Fibroblast of the aortic adventitia (primary cell): Measurements from ENCODE around the gene TEP1. TPM values are rescaled to one million over a fixed set of nuclear protein-coding genes. Genes with fewer than 3 reads are reported as not detected.
A peak's percentile ranks its signal among the peaks of the same experiment; 100 is the strongest.

Experiments
- DNase-seq: peaks from one replicate; pipeline ENCODE4 v3.0.0-alpha.2; 2010; ENCODE audit warnings: low read depth
- H3K4me3 ChIP-seq: 2 replicates; pipeline ENCODE4 v1.5.1; 2011; ENCODE audit warnings: low read depth, mild to moderate bottlenecking, control low read depth, low read length, moderate library complexity
- total RNA-seq: library from RNA; depleted of rRNA; stranded (reverse); fragments of >200 nt; gene quantifications from 2 replicates; pipeline ENCODE4 v1.2.3, GENCODE V29; 2012; ENCODE audit warnings: low replicate concordance
- TF ChIP-seq, protein P1 (sequence below): IDR thresholded peaks from 2 replicates; pipeline ENCODE4 v1.5.1; 2011; ENCODE audit warnings: mild to moderate bottlenecking, low read length, control low read depth, inconsistent platforms; ENCODE audit not compliant: insufficient read depth

TEP1 gene
- total RNA-seq, 1 donor = 17.8 TPM

DNA sequence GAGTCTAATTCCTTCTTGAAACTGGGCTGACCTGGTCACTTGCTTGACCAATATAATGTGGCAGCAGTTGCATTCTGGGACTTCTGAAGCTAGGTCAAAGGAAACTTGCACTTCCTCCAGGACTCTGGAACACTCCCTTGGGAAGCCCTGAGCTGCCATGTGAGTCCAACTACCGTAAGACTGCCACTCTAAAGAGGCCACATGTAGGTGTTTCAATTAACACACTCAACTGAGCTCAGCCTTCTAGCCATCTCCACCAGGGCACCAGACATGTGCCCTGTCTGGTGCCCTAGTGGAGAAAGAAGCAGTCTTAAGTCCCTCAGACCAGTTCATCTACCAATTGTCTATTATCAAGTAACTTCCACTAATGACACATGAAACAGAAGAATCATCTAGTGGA is 6.1 kb upstream of the TEP1 start:
- H3K4me3 ChIP-seq = no peak overlapping the region
- DNase-seq = no peak
- TF ChIP-seq, protein P1, sequence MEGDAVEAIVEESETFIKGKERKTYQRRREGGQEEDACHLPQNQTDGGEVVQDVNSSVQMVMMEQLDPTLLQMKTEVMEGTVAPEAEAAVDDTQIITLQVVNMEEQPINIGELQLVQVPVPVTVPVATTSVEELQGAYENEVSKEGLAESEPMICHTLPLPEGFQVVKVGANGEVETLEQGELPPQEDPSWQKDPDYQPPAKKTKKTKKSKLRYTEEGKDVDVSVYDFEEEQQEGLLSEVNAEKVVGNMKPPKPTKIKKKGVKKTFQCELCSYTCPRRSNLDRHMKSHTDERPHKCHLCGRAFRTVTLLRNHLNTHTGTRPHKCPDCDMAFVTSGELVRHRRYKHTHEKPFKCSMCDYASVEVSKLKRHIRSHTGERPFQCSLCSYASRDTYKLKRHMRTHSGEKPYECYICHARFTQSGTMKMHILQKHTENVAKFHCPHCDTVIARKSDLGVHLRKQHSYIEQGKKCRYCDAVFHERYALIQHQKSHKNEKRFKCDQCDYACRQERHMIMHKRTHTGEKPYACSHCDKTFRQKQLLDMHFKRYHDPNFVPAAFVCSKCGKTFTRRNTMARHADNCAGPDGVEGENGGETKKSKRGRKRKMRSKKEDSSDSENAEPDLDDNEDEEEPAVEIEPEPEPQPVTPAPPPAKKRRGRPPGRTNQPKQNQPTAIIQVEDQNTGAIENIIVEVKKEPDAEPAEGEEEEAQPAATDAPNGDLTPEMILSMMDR = no peak

DNA sequence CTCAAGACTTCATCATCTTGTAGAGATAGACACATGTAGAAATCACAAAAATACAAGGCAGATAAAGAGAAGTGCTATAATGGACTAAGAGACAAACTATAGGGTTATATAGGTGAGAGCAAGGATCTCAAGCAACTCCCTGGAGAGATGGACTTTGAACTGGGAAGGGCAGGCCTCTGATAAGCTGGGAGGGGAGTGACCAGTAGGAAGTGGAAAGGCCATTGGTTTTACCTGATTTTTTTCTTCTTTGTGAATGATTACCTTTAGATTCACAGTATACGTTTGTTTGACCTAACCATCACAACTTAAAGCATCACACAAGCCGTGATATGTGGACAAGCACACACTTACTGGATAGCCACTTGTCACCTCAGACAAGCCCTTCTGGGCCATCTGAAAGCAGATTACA is 5.2 kb upstream of the TEP1 start:
- TF ChIP-seq, protein P1 = no peak
- no peak overlapping the region for H3K4me3 ChIP-seq
- no peak for DNase-seq

DNA sequence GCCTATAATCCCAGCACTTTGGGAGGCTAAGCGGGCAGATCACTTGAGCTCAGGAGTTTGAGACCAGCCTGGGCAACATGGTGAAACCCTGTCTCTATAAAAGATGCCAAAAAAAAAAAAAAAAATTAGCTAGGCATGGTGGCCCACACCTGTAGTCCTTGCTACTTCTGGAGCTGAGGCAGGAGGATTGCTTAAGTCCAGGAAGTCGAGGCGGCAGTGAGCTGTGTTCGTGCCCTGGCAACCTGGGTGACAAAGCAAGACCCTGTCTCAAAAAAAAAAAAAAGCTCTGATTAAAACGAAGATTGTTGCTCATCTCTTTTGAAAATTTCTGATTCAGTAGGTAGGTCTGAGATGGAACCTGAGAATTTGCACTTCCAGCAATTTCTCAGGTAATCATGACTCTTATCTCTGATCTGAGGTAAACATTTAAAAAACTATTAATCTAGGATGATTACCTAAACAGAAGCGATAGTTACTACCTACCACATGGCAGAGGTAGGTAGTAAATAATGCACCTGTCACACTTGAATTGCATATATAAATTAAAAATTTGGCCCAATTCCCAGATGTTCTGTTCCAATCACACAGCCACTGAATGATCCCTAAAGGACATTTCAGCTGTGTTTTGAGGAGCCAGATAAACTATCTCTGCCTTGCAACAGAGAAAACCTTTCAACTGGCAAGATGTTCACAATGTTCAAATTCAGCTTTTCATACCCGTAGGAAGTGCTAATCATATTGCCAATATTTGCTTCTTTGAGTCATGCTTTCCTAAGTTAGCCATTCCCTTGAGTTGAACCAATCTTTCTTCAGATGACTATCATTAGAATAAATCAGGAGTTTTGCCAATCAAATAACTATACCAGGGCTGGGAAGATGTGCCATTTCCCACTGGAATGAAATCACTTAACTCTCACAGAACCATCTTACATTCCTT is 4.2 kb upstream of the TEP1 start:
- no peak overlapping the region for H3K4me3 ChIP-seq
- TF ChIP-seq, protein P1 = no peak
- no peak for DNase-seq

DNA sequence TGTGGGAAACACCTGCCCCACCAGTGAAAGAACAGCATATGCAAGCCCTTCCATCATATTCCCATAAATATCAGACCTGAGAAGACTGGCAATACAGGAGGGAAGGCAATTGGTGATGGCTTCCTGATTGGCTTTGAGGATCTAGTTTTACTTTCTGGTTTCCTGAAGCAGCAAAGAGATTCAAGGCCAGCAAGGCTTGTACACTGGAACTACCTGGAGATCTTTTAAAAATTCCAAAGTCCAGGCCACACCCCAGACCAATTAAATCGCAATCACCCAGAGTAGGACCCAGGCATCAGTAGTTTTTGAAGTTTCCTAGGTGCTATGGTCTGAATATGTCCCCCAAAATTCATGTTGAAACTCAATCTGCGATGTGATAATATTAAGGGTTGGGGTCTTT is 2.9 kb upstream of the TEP1 start:
- no peak overlapping the region for H3K4me3 ChIP-seq
- no peak for DNase-seq
- TF ChIP-seq, protein P1 = no peak

DNA sequence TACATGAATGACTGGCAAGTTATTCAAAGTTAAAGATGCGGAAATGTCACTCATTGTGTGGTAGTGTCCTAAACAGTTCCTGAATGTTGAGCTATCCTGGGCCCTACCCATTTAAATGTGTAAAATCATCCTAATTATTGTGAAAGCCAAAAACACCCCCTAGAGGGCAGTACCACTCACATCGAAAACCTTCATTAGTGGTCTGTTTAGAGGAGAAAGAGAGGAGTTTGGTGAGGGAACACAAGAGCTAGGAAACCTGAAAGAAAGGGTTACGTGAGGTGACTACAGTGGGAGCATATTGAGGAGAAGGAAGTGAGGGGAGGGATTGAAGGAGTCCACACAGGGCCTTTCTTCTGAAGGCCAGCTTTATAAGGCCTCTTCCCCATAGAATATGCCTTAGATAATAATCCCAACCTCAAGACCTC is 2.5 kb upstream of the TEP1 start:
- peak; percentile 72 for DNase-seq
- TF ChIP-seq, protein P1 = peak; percentile 69

DNA sequence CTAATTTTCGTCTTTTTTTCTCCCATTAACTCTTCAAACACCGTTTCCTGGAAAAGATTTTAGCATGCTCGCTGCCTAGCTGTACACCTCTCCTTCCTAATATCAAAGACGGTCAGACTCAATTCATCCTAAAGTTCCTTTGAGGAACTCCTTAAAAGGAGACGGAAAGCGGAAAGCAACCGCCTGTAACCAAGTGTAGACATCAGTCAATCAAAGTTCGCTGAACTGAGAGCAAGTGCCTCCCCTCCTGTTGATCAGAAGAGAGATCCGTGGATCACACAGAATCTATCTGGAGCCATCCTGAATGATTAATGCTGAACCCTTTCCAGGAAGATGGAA is 412 bp upstream of the TEP1 start:
- H3K4me3 ChIP-seq = peak overlapping the region; percentile 95
- TF ChIP-seq, protein P1 = no peak
- DNase-seq = no peak

More for the DNA sequence above, 2.5 kb upstream of the TEP1 start:
- H3K4me3 ChIP-seq = no peak overlapping the region
